ENCODE measurements around the gene CALN1. TPM values are rescaled to one million over a fixed set of nuclear protein-coding genes. Genes with fewer than 3 reads are reported as not detected.

CALN1 gene
- total RNA-seq, 2 donors from 2014 or later, result 4.3 to 6.9 TPM

DNA sequence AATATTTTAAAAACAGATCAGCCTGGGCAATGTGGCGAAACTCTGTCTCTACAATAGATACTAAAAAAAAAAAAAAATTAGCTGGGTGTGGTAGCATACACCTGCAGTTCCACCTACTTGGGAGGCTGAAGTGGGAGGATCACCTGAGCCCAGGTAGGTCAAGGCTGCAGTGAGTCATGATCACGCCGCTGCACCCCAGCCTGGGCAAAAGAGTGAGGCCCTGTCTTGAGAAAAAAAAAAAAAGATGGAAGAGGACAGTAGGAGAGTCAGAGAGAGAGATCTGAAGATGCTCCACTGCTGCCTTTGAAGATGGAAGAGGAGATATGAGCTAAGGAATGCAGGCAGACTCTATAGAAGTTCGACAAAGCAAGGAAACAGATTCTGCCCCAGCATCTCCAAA lies 181.9 kb downstream of the CALN1 start:
- Mint-ChIP-seq H3K4me1 (peaks cover 11% of the 10 kb centered on the region), H3K4me3 (no peak overlapping the region), H3K36me3 (ENCODE audit: low read depth) (no peaks in the 10 kb centered on the region), H3K27me3 (ENCODE audit: insufficient read depth) (no peaks in the 10 kb centered on the region), H3K27ac (no peak overlapping the region), H3K9me3 (peaks cover 17% of the 10 kb centered on the region)
- no peak for TF ChIP-seq CTCF (conservative IDR thresholded peaks at IDR 0.05)
- Histone ChIP-seq H3K4me1 (ENCODE audit: control insufficient read depth, insufficient read depth, low read length) (no peaks in the 10 kb centered on the region), H3K9ac (ENCODE audit: extremely low read depth, low read length, poor library complexity, severe bottlenecking) (no peak overlapping the region), H3K27ac (ENCODE audit: low read depth, low read length) (no peak overlapping the region), H3K36me3 (ENCODE audit: control insufficient read depth, insufficient read depth, low read length) (no peaks in the 10 kb centered on the region), H3K9me3 (ENCODE audit: control insufficient read depth, low read length) (peaks cover 8% of the 10 kb centered on the region), H3K4me3 (ENCODE audit: low read length) (no peak overlapping the region), H3K27me3 (ENCODE audit: control insufficient read depth, insufficient read depth, low read length, poor library complexity, severe bottlenecking) (no peaks in the 10 kb centered on the region)
- DNase-seq, result no peak
- 81 to 97% methylated on average over 3 of the region's 4 CpGs for WGBS, 2 experiments (ENCODE audit: insufficient coverage in 1 of 2, insufficient read length in 1 of 2)

- Mint-ChIP-seq H3K4me3 (no peak overlapping the region), H3K4me1 (peaks cover 8% of the 10 kb centered on the region), H3K27ac (no peak overlapping the region), H3K9me3 (peaks cover 6% of the 10 kb centered on the region), H3K27me3 (ENCODE audit: insufficient read depth) (no peaks in the 10 kb centered on the region), H3K36me3 (ENCODE audit: low read depth) (no peaks in the 10 kb centered on the region)
- Histone ChIP-seq H3K27ac (ENCODE audit: low read depth, low read length) (no peak overlapping the region), H3K27me3 (ENCODE audit: control insufficient read depth, insufficient read depth, low read length, poor library complexity, severe bottlenecking) (no peaks in the 10 kb centered on the region), H3K9me3 (ENCODE audit: control insufficient read depth, low read length) (peaks cover 4% of the 10 kb centered on the region), H3K4me1 (ENCODE audit: control insufficient read depth, insufficient read depth, low read length) (no peaks in the 10 kb centered on the region), H3K9ac (ENCODE audit: extremely low read depth, low read length, poor library complexity, severe bottlenecking) (no peak overlapping the region), H3K36me3 (ENCODE audit: control insufficient read depth, insufficient read depth, low read length) (no peaks in the 10 kb centered on the region), H3K4me3 (ENCODE audit: low read length) (no peak overlapping the region)
- 88 to 100% methylated on average over 1 to 2 of the region's 2 CpGs for WGBS, 2 experiments (ENCODE audit: insufficient coverage in 1 of 2, insufficient read length in 1 of 2)
- DNase-seq, result no peak
- no peak for TF ChIP-seq CTCF (conservative IDR thresholded peaks at IDR 0.05)
These were observed 188.8 kb downstream of the CALN1 start for GRCh38 chr7:72223351-72223750.

DNA sequence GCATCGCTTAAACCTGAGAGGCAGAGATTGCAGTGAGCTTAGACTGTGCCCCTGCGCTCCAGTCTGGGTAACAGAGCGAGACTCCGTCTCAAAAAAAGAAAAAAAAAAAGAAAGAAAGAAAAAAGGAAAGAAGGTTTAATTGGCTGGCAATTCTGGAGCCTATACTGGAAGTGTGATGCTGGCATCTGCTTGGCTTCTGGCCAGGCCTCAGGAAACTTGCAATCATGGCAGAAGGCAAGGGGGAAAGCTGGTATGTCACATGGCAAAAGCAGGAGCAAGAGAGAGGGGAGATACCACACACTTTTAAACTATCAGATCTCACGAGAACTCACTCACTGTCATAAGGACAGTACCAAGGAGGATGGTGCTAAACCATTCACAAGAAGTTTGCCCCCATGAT lies 190.0 kb downstream of the CALN1 start:
- no peaks in the 10 kb centered on the region for H3K27me3 Mint-ChIP-seq (ENCODE audit: insufficient read depth)
- no peak overlapping the region for H3K9ac ChIP-seq (ENCODE audit: extremely low read depth, low read length, poor library complexity, severe bottlenecking)
- no peak overlapping the region for H3K27ac Mint-ChIP-seq
- WGBS, 2 experiments (ENCODE audit: insufficient coverage in 1 of 2, insufficient read length in 1 of 2), result 83 to 94% methylated on average over 4 of the region's 5 CpGs
- no peak overlapping the region for H3K27ac ChIP-seq (ENCODE audit: low read depth, low read length)
- DNase-seq, result no peak
- H3K4me3 ChIP-seq (ENCODE audit: low read length), result no peak overlapping the region
- H3K36me3 Mint-ChIP-seq (ENCODE audit: low read depth), result no peaks in the 10 kb centered on the region
- H3K9me3 ChIP-seq (ENCODE audit: control insufficient read depth, low read length), result peaks cover 4% of the 10 kb centered on the region
- no peaks in the 10 kb centered on the region for H3K4me1 Mint-ChIP-seq
- H3K27me3 ChIP-seq (ENCODE audit: control insufficient read depth, insufficient read depth, low read length, poor library complexity, severe bottlenecking), result no peaks in the 10 kb centered on the region
- no peaks in the 10 kb centered on the region for H3K36me3 ChIP-seq (ENCODE audit: control insufficient read depth, insufficient read depth, low read length)
- no peak overlapping the region for H3K4me3 Mint-ChIP-seq
- no peaks in the 10 kb centered on the region for H3K4me1 ChIP-seq (ENCODE audit: control insufficient read depth, insufficient read depth, low read length)
- H3K9me3 Mint-ChIP-seq, result peaks cover 6% of the 10 kb centered on the region
- TF ChIP-seq CTCF (conservative IDR thresholded peaks at IDR 0.05), result no peak

Data from endodermal cell (in vitro differentiated cells).